HepG2 (cell line): ENCODE results near the gene MED9. TPM values are rescaled to one million over a fixed set of nuclear protein-coding genes. Genes with fewer than 3 reads are reported as not detected.

Experiments used
- CTCF ChIP-seq: sonication (generic); formaldehyde crosslinking; IDR thresholded peaks from 2 replicates; pipeline ENCODE4 v1.5.0; 2020; ENCODE audit warnings: mild to moderate bottlenecking, missing genetic modification reagents, moderate library complexity
- GATAD1 ChIP-seq: IDR thresholded peaks from 2 replicates; pipeline ENCODE4 v1.6.1; 2016; ENCODE audit warnings: missing genetic modification reagents, missing compliant biosample characterization
- HDAC1 ChIP-seq: sonication (generic); formaldehyde crosslinking; IDR thresholded peaks from 2 replicates; pipeline ENCODE4 v1.5.1; 2020; ENCODE audit warnings: mild to moderate bottlenecking, missing genetic modification reagents
- HIC2 ChIP-seq: sonication (generic); formaldehyde crosslinking; IDR thresholded peaks from 2 replicates; pipeline ENCODE4 v1.9.0; 2022; ENCODE audit warnings: low read depth, missing genetic modification reagents
- HNRNPL ChIP-seq: fragments of 200-400 bp; formaldehyde crosslinking; IDR thresholded peaks from 2 replicates; pipeline ENCODE4 v1.6.1; 2017; ENCODE audit warnings: mild to moderate bottlenecking, low read depth, low read length
- RBFOX2 ChIP-seq: fragments of 200-400 bp; formaldehyde crosslinking; IDR thresholded peaks from 2 replicates; pipeline ENCODE4 v1.6.1; 2017; ENCODE audit warnings: low read depth, mild to moderate bottlenecking, low read length
- SAP130 ChIP-seq: IDR thresholded peaks from 2 replicates; pipeline ENCODE4 v1.6.1; 2016; ENCODE audit warnings: low read depth
- SOX5 ChIP-seq: IDR thresholded peaks from 2 replicates; pipeline ENCODE4 v1.6.1; 2016; ENCODE audit warnings: borderline replicate concordance
- TEAD3 ChIP-seq: optimal IDR thresholded peaks from 2 replicates; pipeline ENCODE3; 2016; ENCODE audit warnings: borderline replicate concordance
- ZBTB33 ChIP-seq: sonication (generic); formaldehyde crosslinking; IDR thresholded peaks from 2 replicates; pipeline ENCODE4 v1.4.0; 2020; ENCODE audit warnings: missing genetic modification reagents
- ZFP91 ChIP-seq: sonication (generic); formaldehyde crosslinking; IDR thresholded peaks from 2 replicates; pipeline ENCODE4 v1.9.0; 2022; ENCODE audit warnings: missing genetic modification reagents, mild to moderate bottlenecking, borderline replicate concordance
- ZMYM4 ChIP-seq: sonication (generic); formaldehyde crosslinking; IDR thresholded peaks from 2 replicates; pipeline ENCODE4 v1.8.1; 2023; ENCODE audit warnings: mild to moderate bottlenecking, missing genetic modification reagents
- ZNF280D ChIP-seq: sonication (generic); formaldehyde crosslinking; IDR thresholded peaks from 2 replicates; pipeline ENCODE4 v1.5.1; 2020; ENCODE audit warnings: mild to moderate bottlenecking, missing genetic modification reagents
- ZNF607 ChIP-seq: sonication (generic); formaldehyde crosslinking; IDR thresholded peaks from 2 replicates; pipeline ENCODE4 v1.5.1; 2020; ENCODE audit warnings: missing genetic modification reagents, mild to moderate bottlenecking, borderline replicate concordance
- ZNF713 ChIP-seq: sonication (generic); formaldehyde crosslinking; IDR thresholded peaks from 2 replicates; pipeline ENCODE4 v1.4.0; 2020; ENCODE audit warnings: mild to moderate bottlenecking, missing genetic modification reagents
- ZNF720 ChIP-seq: sonication (generic); formaldehyde crosslinking; IDR thresholded peaks from 2 replicates; pipeline ENCODE4 v1.4.0; 2020; ENCODE audit warnings: missing genetic modification reagents
- ZNF766 ChIP-seq: sonication (generic); formaldehyde crosslinking; IDR thresholded peaks from 2 replicates; pipeline ENCODE4 v1.5.0; 2020; ENCODE audit warnings: missing genetic modification reagents, borderline replicate concordance
- polyA plus RNA-seq, 8 experiments: library from polyadenylated mRNA; depleted of rRNA in 3 of 8; stranded (reverse) in 7 of 8; unstranded in 1 of 8; fragments of >200 nt; fragmentation: Illumina TruSeq in 4 of 8; extraction: Trizol in 4 of 8; gene quantifications; 2 replicates each; pipeline versions ENCODE4 v1.2.1 to v1.2.3, GENCODE V29; 2011 to 2016; ENCODE audit warnings: low read depth in 4 of 8, missing spikeins in 1 of 8, mixed read lengths in 1 of 8; ENCODE audit not compliant: insufficient read depth in 1 of 8
- total RNA-seq, 5 experiments: library from RNA; depleted of rRNA; stranded (reverse); fragments of >200 nt; fragmentation: Illumina TruSeq; extraction: Trizol; gene quantifications; 2 replicates each; pipeline ENCODE4 v1.2.3, GENCODE V29; 2016; ENCODE audit warnings: low read depth in 1 of 5

The MED9 gene
- total and polyA plus RNA-seq, 2 of the 13 experiments (the other 11 are each of a cell fraction or from before 2014, with no cell fraction given): 11.9 to 15.1 TPM

- TF ChIP-seq RBFOX2: no peak
- no peak for TF ChIP-seq ZNF766 (CRISPR knock-in tag)
- no peak for TF ChIP-seq ZNF280D (CRISPR knock-in tag)
- peak; percentile 93 for TF ChIP-seq ZMYM4 (CRISPR knock-in tag)
- peak; percentile 53; the same call in 1 of the 2 replicates for TF ChIP-seq ZFP91
- TF ChIP-seq GATAD1: no peak; the same call in 1 of the 2 replicates
- peak; percentile 57 for TF ChIP-seq TEAD3 (CRISPR knock-in tag)
- peak; percentile 81 for TF ChIP-seq CTCF (CRISPR knock-in tag)
- 0 out of 2 replicates have a peak, but pooled peaks have one; percentile 81 for TF ChIP-seq ZNF713
- 0 out of 2 replicates have a peak, but pooled peaks have one; percentile 40 for TF ChIP-seq HNRNPL
- 0 out of 2 replicates have a peak, but pooled peaks have one; percentile 42 for TF ChIP-seq HIC2 (CRISPR knock-in tag)
- 0 out of 2 replicates have a peak, but pooled peaks have one; percentile 43 for TF ChIP-seq HDAC1 (CRISPR knock-in tag)
- TF ChIP-seq SOX5 (CRISPR knock-in tag): peak; percentile 44; the same call in 1 of the 2 replicates
- peak; percentile 47; the same call in 1 of the 2 replicates for TF ChIP-seq ZBTB33 (CRISPR knock-in tag)
- peak; percentile 51 for TF ChIP-seq SAP130 (CRISPR knock-in tag)
- TF ChIP-seq ZNF607 (CRISPR knock-in tag): no peak
- TF ChIP-seq ZNF720 (CRISPR knock-in tag): no peak
These were observed 36.6 kb upstream of the MED9 start (continued) for GRCh38 chr17:17440010-17440843.
